GDM1 (cell line): ENCODE results near the gene KLHDC7B.

Experiments used
- DNase-seq: peaks from one replicate; lab custom pipeline; 2025; lab: John Stamatoyannopoulos, UW

KLHDC7B gene

DNA sequence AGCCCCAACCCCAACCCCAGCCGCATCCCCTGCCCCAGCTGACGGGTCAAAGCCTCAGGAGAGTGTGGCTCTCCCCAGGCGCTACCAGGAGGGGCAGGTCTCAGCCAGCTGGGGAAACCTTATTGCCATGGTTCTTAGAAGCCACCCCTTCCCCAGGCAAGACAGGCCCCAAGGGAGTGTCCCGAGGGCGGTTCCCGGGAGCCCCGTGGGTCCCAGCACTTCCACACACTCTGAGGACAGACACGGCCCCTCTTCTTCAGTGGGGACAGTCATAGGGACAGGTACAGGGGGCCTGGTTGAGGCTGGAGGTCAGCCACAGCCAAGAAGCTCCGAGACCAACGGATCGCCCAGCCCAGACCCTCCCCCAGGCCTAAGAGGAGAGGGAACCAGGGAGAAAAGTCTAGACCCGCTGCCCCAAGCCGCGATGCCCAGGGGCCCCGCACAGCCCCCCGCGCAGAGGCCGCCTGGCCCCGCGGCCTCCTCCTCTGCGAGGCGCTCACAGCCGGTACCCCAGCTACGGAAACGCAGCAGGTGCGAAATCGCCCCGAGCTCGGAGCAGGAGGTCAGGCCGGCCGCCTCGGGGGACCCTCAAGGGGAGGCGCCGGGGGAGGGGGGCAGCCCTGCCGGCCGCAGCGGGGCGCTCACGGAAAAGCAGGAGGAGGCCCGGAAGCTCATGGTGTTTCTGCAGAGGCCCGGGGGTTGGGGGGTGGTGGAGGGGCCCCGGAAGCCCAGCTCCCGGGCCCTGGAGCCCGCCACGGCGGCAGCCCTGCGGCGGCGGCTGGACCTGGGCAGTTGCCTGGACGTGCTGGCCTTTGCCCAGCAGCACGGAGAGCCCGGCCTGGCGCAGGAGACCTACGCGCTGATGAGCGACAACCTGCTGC lies 2.6 kb downstream of the KLHDC7B start:
- no peak for DNase-seq

DNA sequence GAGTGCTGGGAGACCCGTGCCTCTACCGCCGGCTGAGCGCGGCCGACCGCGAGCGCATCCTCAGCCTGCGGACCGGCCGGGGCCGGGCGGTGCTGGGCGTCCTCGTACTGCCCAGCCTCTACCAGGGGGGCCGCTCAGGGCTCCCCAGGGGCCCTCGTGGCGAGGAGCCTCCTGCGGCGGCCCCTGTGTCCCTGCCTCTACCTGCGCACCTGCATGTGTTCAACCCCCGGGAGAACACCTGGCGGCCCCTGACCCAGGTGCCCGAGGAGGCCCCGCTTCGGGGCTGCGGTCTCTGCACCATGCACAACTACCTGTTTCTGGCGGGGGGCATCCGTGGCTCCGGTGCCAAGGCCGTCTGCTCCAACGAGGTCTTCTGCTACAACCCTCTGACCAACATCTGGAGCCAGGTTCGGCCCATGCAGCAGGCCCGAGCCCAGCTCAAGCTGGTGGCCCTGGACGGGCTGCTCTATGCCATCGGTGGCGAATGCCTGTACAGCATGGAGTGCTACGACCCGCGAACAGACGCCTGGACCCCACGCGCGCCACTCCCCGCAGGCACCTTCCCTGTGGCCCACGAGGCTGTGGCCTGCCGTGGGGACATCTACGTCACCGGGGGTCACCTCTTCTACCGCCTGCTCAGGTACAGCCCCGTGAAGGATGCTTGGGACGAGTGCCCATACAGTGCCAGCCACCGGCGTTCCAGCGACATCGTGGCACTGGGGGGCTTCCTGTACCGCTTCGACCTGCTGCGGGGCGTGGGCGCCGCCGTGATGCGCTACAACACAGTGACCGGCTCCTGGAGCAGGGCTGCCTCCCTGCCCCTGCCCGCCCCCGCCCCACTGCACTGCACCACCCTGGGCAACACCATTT lies 3.5 kb downstream of the KLHDC7B start:
- no peak for DNase-seq

DNA sequence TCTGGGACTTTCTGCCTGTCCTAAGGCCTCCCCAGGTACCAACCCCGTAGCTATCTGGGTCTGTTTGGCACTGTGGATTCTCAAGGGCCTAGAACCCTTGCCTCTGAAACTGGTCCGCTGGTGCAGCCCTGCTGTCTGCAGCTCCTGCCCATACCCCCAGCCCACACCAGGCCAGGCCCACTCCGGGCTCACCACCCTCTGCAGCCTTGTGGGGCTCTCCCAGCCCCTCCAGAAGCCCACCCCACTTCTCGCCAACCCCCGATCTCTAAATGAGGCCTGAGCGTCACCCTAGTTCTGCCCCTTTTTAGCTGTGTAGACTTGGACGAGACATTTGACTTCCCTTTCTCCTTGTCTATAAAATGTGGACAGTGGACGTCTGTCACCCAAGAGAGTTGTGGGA lies 4.7 kb downstream of the KLHDC7B start:
- no peak for DNase-seq

DNA sequence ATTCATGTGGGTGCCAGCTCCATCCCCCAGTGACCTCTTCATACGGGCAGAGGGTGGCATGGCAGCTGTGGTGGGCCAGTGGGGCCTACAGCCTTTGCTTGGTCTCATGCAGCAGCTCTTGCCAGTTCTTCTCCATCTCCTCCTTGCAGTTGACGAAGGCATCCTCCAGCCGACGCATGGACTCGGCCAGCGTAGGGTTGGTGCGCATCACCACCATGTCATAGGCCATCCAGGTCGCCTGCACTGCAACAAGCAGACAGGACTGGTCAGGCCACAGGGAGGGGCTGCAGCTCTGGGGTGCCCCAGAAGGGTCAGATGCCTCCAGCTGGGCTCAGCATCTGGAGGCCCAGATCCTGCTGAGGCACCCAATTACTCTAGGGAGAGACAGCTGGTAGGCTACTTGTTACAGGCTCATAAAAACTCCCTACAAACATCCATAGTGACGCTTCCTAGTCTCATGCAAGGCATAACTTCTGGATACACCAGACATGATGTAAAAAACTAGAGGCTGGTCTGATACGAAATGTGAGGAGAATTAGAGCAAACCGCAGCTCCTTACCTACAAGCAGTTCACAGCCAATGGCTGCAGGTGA lies 5.6 kb downstream of the KLHDC7B start:
- DNase-seq: no peak

DNA sequence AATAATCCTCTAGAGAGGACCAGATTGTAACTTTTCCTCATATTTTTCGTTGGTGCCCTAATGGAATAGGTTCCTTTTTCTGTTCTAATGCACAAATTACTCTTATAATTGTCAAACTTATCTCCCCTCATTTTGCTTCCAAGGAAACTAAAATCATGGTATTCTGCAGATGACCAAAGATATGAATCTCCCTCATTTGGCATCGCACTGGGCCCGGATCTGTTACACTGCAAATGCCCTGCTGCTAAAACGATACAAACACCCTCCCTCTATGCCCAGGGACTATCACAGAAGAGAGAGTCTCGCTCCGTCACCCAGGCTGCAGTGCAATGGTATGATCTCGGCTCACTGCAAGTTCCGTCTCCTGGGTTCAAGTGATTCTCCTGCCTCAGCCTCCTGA lies 7.6 kb downstream of the KLHDC7B start:
- no peak for DNase-seq

DNA sequence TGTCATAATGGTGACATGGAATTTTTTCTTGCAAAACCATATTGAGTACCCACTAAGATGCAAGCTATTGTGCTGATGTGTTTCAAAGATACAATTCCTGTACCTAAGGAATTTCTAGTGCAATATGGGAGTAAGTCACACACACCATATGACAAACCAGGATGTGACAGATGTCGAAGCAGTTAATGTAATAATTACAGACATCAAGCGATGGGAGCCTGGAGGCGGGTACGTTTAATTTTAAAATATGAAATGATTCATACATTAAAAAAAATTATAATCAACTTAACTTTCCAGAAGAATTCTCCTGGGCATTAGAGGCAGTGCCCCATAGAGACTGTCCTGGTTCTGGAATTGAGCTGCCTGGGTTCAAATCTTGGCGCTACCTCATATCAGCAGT lies 11.0 kb downstream of the KLHDC7B start:
- no peak for DNase-seq

DNA sequence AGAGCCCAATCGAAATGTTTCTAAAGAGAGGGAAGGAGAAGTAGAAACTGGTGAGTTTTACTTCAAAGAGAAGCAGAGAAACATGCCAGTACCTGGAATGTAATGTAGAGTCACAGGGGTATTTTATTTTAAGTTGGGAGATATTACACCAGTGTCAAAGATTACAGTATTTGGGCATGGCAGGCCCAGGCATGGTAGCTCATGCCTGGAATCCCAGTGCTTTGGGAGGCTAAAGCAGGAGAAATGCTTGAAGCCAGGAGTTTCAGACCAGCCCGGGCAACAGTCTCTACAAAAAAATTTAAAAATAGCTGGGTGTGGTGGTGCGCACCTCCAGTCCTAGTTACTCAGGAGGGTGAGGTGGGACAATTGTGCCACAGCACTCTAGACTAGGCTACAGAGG lies 14.3 kb downstream of the KLHDC7B start:
- DNase-seq: no peak

DNA sequence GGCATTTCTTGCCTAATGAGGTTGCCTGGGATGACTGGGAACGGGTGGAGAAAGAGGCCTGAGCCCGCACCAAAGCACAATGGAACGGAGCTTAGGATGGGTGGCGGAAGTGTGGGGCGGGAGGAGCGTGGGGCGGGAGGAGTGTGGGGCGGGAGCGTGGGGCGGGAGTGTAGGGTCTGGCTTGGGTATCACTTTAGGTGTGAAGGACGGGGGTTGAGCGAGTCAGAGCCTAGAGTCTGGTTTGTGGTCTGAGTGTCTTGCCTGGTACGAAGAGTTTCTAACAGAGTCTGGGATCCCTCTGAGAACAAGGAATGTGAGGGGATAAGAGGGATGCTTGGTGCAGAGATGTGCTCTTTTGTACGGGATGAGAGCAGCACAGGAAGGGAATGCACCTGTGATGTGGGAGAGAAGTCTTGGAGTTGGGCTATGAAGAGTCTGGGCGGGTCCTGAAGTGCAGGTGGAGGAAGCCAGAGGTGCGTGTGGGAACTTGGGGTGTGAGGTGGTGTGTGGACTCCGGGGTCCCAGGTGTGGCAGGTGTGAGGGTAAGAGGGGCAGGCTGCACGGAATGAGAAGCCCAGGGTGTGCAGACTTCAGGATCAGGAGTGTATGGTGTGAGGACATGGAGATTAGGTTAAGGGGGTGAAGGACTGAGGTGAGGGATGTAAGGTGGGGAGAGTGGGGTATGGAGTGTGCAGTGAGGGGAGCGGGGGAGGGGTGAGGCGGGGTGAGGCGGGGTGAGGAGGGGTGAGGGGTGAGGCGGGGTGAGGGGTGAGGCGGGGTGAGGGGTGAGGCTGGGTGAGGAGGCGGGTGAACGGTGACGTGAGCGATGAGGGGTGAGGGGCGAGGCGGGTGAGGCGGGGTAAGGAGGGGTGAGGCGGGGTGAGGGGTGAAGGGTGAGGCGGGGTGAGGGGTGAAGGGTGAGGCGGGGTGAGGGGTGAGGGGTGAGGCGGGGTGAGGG lies 16.0 kb downstream of the KLHDC7B start:
- DNase-seq: no peak

DNA sequence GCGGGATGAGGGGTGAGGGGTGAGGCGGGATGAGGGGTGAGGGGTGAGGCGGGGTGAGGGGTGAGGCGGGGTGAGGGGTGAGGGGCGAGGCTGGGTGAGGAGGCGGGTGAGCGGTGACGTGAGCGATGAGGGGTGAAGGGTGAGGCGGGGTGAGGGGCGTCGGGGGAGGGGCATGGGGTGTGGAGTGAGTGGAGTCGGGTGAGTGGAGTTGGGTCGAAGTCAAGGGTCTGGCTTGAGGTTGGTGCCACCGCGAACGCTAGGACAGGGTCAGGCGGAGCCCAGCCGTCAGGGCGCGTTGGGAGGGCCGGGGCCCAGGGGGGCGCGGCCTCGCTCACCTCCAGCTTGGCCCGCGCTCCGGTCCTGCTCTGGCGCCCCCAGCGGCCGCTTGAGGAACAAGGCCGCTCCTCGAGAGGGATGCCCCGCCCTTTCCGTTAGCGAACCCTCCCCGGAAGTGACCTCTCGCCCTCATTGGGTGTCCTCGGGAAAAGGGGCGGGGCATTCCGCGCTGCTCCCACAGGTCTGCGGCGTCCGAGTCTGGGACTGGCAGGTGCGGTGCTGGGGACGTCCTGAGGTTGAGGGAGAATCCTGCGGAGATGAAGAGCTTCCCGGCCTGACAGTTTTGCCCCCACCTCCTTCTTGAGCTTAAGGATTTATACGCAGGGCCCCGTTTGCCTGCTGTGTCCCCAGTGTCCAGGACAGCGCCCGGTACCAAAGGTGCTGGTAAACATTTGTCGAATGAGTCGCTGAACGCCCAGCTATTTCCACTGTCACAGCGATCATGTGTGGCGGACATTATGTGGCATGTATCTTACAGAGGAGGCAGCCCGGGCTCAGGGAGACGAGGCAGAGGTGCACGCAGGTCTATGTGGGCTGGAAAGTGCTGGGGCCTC lies 17.1 kb downstream of the KLHDC7B start, which contains the start of gene SYCE3:
Gene SYCE3 (minus strand): TSS at position 397 of the 890 bp plus-strand sequence. CDS start 6,514 bp downstream, outside the sequence.
- DNase-seq: peak; percentile 91

DNA sequence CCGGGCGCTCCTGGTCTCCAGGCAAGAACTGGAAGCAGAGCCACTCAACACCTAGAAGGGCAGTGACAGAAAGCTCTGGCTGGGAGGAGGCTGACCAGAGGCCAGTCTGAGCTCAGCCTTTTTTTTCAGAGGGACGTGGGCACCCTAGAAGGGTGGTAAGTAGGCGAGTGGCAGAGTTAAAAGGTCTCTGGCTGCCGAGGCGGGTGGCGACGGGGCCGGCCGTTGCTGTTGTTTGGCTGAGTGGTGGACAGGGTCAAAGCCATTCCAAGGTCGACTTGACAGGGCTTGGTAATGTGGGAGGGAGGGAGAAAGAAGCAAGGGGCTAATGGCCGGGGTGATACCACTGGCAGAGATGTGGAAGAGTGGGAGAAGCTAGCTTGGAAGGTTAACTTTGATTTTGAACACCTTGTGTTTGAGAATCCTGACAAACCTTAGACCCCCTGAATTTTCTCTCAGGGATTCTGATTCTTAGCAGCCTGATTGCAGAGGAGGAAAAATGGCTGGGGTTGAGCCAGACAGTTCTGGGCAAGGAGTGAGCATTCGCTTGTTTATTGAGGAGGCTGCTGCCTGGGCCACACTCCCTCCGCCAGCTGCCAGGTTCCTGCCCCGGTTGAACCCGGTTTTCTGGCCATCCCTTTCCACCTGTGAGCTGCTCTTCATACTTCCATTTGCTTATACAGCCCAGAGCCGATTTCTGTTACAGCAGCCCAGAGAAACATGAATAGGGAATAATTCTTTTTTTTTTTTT lies 17.9 kb downstream of the KLHDC7B start:
- DNase-seq: no peak

DNA sequence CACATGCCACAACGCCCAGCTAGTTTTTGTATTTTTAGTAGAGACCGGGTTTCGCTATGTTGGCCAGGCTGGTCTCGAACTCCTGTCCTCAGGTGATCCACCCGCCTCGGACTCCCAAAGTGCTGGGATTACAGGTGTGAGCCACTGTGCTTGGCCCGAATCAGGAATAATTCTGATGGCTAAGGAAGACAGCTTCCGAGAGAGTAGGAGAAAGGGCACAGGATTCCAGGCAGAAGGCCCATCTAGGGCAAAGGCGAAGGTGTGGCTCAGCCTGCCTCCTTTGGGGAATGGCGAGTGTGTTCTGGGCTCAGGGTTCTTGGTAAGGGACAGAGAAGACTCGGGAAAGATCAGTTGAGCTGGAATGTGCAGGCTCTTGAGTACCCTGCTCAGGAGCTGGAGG lies 18.6 kb downstream of the KLHDC7B start:
- DNase-seq: no peak

DNA sequence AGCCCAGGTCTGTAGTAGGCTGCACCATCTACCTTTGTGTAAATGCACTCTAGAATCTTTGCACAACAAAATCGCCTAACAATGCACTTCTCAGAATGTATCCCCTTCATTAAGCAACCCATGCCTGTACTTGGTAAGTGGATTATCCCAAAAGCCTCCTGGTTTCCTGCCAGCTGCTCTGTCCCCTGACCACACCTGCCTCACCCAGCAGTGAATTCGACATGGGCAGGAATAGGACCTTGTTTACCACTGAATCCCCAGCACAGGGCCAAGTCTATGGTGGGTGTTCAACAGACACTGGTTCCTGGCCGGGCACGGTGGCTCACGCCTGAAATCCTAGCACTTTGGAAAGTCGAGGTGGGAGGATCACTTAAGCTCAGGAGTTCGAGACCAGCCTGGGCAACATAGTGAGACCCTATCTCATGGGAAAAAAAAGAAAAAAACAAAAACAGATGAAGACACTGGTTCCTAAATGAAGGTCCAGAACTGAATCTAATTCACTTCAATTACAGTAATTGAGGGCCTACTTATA lies 22.1 kb downstream of the KLHDC7B start:
- DNase-seq: no peak

DNA sequence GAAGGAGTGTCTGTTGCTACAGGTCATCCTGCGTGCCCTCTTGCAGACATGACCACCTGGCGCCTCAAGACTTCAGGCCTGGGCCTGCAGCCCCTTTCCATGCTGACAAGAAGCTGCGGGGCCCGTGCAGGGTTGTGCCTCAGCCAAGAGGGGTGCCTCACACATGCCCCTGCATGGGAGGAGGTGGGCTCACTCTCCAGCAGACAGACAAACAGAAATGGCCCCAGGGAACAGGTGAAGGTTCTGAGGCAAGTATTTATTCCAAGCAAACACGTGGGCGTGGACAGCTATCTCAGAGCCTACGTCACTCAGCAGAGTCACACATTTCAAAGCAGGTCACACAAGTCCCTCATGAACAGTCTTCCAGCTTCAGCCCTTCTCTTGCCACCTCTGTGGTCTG lies 22.9 kb downstream of the KLHDC7B start:
- no peak for DNase-seq

DNA sequence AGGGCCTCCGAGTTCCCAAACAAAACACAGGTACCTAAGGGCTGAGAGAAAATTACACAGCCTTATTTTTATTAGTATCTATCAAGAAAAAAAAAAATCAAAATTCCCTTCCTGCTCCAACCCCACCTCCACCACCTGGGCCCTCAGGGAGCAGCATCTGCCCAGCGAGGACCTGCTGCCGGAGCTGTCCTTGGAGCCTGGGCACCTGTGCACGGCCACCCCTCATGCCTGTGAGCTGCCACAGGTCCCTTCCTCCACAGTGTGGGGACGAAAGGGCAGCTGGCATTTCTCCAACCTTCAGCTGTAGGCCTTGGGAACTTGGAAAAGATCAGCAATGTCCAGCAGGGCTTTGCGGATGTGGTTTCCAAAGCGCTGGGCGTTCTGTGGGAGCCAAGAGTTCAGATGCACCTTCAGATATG lies 23.4 kb downstream of the KLHDC7B start:
- DNase-seq: no peak

DNA sequence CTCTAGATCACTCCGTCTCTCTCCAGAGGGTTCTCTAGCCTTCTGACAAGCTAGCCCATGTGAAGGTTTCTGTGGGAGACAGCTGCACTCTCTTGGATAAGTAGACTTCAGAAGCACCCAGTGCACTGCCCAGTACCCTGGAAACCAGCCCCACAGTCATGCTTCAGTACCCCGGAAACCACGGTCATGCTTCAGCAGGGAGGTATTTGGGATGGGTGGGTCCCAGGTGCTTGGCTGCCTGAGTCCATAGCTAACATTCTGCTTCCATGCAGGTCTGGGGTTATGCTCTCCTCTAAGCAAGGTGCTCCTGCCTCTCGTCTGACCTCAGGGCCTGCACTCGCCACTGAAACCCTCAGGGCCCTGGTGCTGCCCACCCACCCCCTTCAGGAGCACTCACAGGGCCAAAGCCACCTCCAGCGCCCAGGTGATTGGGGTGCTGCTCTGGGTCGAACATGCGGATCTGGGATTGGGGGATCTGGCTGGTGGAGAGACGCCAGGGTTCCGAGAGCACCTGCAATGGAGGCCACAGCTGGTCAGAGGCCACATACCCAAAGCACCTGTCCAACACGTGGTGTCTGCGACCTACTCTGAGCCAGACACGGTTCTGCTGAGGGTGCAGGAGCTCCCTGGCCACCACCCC lies 24.3 kb downstream of the KLHDC7B start:
- DNase-seq: no peak

DNA sequence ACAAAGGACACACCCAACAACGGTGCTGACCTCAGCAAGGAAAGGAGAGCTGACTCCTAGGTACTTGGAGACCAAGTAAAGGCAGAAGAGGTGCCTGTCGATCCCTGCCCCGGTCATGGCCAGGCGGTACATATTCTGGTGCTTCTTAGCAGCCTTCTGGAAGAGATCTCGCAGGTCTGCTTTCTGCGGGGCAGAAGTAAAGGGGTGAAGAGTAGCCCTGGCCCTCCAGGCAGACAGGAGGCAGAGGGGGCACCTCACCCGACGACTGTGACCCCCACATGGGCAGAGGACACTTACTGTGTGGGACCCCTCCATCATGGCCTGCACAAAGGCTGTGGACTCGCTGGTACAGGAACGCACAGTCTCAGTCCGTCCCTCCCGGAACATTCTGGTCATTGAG lies 25.2 kb downstream of the KLHDC7B start:
- no peak for DNase-seq

DNA sequence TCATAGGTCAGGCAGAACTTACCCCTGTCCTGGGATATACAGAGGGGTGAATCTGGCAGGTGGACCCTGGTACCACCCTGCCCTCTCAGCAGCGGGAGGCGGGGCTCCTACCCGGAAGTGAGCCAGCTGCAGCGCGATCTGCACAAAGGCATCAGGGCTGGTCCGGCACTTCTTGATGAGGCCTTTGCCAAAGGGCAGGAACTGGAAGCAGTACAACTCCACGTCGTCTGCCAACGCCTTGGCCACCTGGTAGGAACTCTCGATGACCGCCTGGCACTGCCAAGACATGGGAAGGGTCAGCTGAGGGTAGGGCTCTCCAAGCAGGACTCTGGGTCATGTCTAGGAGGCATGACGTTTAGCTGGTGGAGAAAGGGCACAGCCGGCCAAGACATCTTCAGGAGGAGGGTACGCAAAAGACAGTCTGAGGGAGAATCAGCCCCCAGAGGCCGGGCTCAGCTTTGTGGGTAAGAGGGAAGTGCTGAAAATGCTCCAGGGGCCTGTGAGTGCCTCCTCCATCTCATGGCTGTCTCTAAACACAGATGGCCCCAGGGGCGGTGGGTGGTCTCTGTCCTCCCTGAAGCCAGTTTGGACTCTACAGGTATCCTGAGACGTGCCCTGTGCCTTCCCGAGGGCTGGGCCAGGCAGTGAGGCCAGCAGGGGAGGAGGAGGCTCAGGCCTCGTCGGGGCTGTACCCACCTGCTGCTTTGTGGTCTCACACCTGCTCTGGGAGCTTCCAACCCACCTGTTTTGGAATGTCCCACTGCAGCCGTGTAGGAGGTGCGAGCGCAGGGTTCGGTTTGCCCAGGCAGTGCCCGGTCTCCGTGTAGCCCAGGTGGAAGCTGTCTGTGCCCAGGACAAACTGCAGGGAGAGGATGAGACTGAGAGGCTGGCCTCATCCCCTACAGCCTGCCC lies 25.8 kb downstream of the KLHDC7B start:
- no peak for DNase-seq

DNA sequence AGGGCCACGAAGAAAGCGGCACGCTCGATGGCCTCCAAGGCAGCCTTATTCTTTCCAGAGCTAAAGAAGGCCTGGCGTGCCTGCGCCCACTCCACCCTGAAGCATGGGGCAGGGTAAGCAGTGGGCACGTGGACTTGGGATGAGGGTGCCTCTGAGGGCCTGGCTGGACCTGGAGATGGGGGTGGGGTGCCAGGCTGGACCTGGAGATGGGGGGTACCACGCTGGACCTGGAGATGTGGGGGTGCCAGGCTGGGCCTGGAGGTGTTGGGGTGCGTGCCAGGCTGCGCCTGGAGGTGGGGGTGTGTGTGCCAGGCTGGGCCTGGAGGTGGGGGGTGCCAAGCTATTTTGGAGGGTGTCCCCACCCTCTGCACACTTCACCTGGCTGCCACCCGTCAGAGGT lies 27.3 kb downstream of the KLHDC7B start:
- DNase-seq: no peak
